WTC11 (cell line): ENCODE measurements around the gene RNF151. TPM values are rescaled to one million over a fixed set of nuclear protein-coding genes. Genes with fewer than 3 reads are reported as not detected.

Source experiments
- ATAC-seq: fragments of 200-7000 bp; cut with Tn5 transposase; 2 replicates; pipeline ENCODE4 v1.10.0; 2021; ENCODE audit warnings: mild to moderate bottlenecking, moderate library complexity
- CTCF ChIA-PET: fragments of 300-600 bp; sonication (Branson Sonifier 250); formaldehyde crosslinking; loops from one replicate; lab custom pipeline; 2021; ENCODE audit warnings: antibody characterized with exemption; lab: Charles Lee
- POLR2A ChIA-PET: fragments of 350-600 bp; sonication (Branson Sonifier 250); formaldehyde crosslinking; loops from one replicate; lab custom pipeline; 2021; ENCODE audit warnings: antibody characterized with exemption; lab: Charles Lee
- DNase-seq: peaks from one replicate; pipeline ENCODE4 v3.0.0; 2021; ENCODE audit warnings: low spot score
- H3K27ac Mint-ChIP-seq: 2 replicates; pipeline ENCODE4 v1.8.0; 2021; ENCODE audit warnings: mixed read lengths
- H3K27me3 Mint-ChIP-seq: 2 replicates; pipeline ENCODE4 v1.8.0; 2021; ENCODE audit warnings: low read depth, mild to moderate bottlenecking, moderate library complexity, mixed read lengths
- H3K36me3 Mint-ChIP-seq: 2 replicates; pipeline ENCODE4 v1.8.0; 2021; ENCODE audit warnings: mixed read lengths
- H3K4me1 Mint-ChIP-seq: 2 replicates; pipeline ENCODE4 v1.8.0; 2022; ENCODE audit warnings: mixed read lengths
- H3K4me3 Mint-ChIP-seq: 2 replicates; pipeline ENCODE4 v1.8.0; 2021; ENCODE audit warnings: mild to moderate bottlenecking, moderate library complexity, mixed read lengths
- H3K9me3 Mint-ChIP-seq: 2 replicates; pipeline ENCODE4 v1.8.0; 2021; ENCODE audit warnings: mixed read lengths
- ATF3 ChIP-seq: sonication (generic); formaldehyde crosslinking; conservative IDR thresholded peaks from 2 replicates; pipeline ENCODE4 v1.8.1; 2022; ENCODE audit warnings: mild to moderate bottlenecking, missing genetic modification reagents
- CREB1 ChIP-seq: sonication (generic); formaldehyde crosslinking; IDR thresholded peaks from 2 replicates; pipeline ENCODE4 v1.8.0; 2023; ENCODE audit warnings: mild to moderate bottlenecking, missing genetic modification reagents
- CTCF ChIP-seq: fragments of 200-600 bp; IDR thresholded peaks from 2 replicates; pipeline ENCODE4 v1.8.0; 2022; ENCODE audit warnings: antibody characterized with exemption
- FOXJ3 ChIP-seq: sonication (generic); formaldehyde crosslinking; IDR thresholded peaks from 2 replicates; pipeline ENCODE4 v1.9.0; 2021; ENCODE audit warnings: missing genetic modification reagents, mild to moderate bottlenecking, borderline replicate concordance
- GABPB1 ChIP-seq: sonication (generic); formaldehyde crosslinking; IDR thresholded peaks from 2 replicates; pipeline ENCODE4 v1.8.1; 2023; ENCODE audit warnings: mild to moderate bottlenecking, missing genetic modification reagents
- GRHL2 ChIP-seq: fragments of 250-450 bp; sonication (Bioruptor Pico); IDR thresholded peaks from 2 replicates; pipeline ENCODE4 v1.8.0; 2022; ENCODE audit warnings: mild to moderate bottlenecking, moderate library complexity; ENCODE audit not compliant: insufficient replicate concordance, severe bottlenecking
- MYBL2 ChIP-seq: sonication (generic); formaldehyde crosslinking; IDR thresholded peaks from 2 replicates; pipeline ENCODE4 v1.8.1; 2023; ENCODE audit warnings: mild to moderate bottlenecking, moderate library complexity, missing genetic modification reagents
- SMAD3 ChIP-seq: sonication (generic); formaldehyde crosslinking; IDR thresholded peaks from 2 replicates; pipeline ENCODE4 v1.8.0; 2022; ENCODE audit warnings: missing genetic modification reagents, mild to moderate bottlenecking, borderline replicate concordance
- SP1 ChIP-seq: sonication (generic); formaldehyde crosslinking; conservative IDR thresholded peaks from 2 replicates; pipeline ENCODE4 v1.8.1; 2022; ENCODE audit warnings: missing genetic modification reagents
- ZBTB21 ChIP-seq: sonication (generic); formaldehyde crosslinking; IDR thresholded peaks from 2 replicates; pipeline ENCODE4 v1.8.1; 2023; ENCODE audit warnings: mild to moderate bottlenecking, missing genetic modification reagents, borderline replicate concordance
- ZBTB43 ChIP-seq: sonication (generic); formaldehyde crosslinking; IDR thresholded peaks from 2 replicates; pipeline ENCODE4 v1.8.1; 2023; ENCODE audit warnings: mild to moderate bottlenecking, missing genetic modification reagents
- ZNF138 ChIP-seq: sonication (generic); formaldehyde crosslinking; conservative IDR thresholded peaks from 2 replicates; pipeline ENCODE4 v1.8.1; 2022; ENCODE audit warnings: mild to moderate bottlenecking, moderate library complexity, missing genetic modification reagents
- ZNF263 ChIP-seq: sonication (generic); formaldehyde crosslinking; IDR thresholded peaks from 2 replicates; pipeline ENCODE4 v1.8.1; 2022; ENCODE audit warnings: low read depth, mild to moderate bottlenecking, moderate library complexity, missing genetic modification reagents
- ZNF317 ChIP-seq: sonication (generic); formaldehyde crosslinking; IDR thresholded peaks from 2 replicates; pipeline ENCODE4 v1.8.1; 2023; ENCODE audit warnings: low read depth, mild to moderate bottlenecking, moderate library complexity, missing genetic modification reagents, borderline replicate concordance
- ZNF425 ChIP-seq: fragments of 250-450 bp; sonication (Bioruptor Pico); conservative IDR thresholded peaks from 2 replicates; pipeline ENCODE4 v1.9.0; 2021; ENCODE audit warnings: mild to moderate bottlenecking
- ZNF671 ChIP-seq: fragments of 250-450 bp; sonication (Bioruptor Pico); IDR thresholded peaks from 2 replicates; pipeline ENCODE4 v1.8.0; 2021; ENCODE audit warnings: mild to moderate bottlenecking
- total RNA-seq: library from RNA; stranded (reverse); gene quantifications from 3 replicates; pipeline ENCODE4 v1.2.3, GENCODE V29; 2021

Gene RNF151
- total RNA-seq, 1 experiment from 2014 or later = 0.31 TPM

GRCh38 chr16:1998852-1999801 lies 32.5 kb downstream of the RNF151 start:
- no peaks in the 10 kb centered on the region for H3K4me1 Mint-ChIP-seq
- ATAC-seq (no peak), DNase-seq (no peak)
- no peak for TF ChIP-seq SP1 (CRISPR knock-in tag)
- no peak for TF ChIP-seq GRHL2 (CRISPR knock-in tag)
- no peak for TF ChIP-seq ATF3 (CRISPR knock-in tag)
- no peak for TF ChIP-seq ZNF317 (CRISPR knock-in tag)
- TF ChIP-seq MYBL2 (CRISPR knock-in tag) = no peak
- no peak for TF ChIP-seq ZNF671
- no peak for TF ChIP-seq CREB1 (CRISPR knock-in tag)
- TF ChIP-seq ZNF425 (CRISPR knock-in tag) = no peak
- POLR2A ChIA-PET = no interaction called here
- H3K27ac Mint-ChIP-seq = no peak overlapping the region
- CTCF ChIA-PET = interaction anchor here (0.5 to 1.1 kb wide), 3 partner anchors 17 to 139 kb away, joined by 3 read pairs; no protein-coding TSS in a partner anchor
- H3K9me3 Mint-ChIP-seq = no peaks in the 10 kb centered on the region
- no peak overlapping the region for H3K4me3 Mint-ChIP-seq
- no peaks in the 10 kb centered on the region for H3K27me3 Mint-ChIP-seq
- peaks cover 24% of the 10 kb centered on the region for H3K36me3 Mint-ChIP-seq

- Mint-ChIP-seq H3K4me3 (no peak overlapping the region), H3K36me3 (peaks cover 24% of the 10 kb centered on the region), H3K4me1 (peaks cover 6% of the 10 kb centered on the region), H3K27me3 (no peaks in the 10 kb centered on the region), H3K9me3 (no peaks in the 10 kb centered on the region), H3K27ac (no peak overlapping the region)
- ATAC-seq (no peak), DNase-seq (no peak)
- POLR2A ChIA-PET = no interaction called here
- TF ChIP-seq SMAD3 (CRISPR knock-in tag) (no peak), ZNF263 (no peak), MYBL2 (CRISPR knock-in tag) (no peak), GABPB1 (no peak), ZBTB43 (no peak), ZBTB21 (no peak), FOXJ3 (CRISPR knock-in tag) (no peak), CTCF (no peak), ZNF138 (no peak)
- CTCF ChIA-PET = interaction anchor here (1.0 to 1.1 kb wide), 3 partner anchors 9 to 28 kb away, joined by 3 read pairs; no protein-coding TSS in a partner anchor
These were observed 33.3 kb downstream of the RNF151 start for GRCh38 chr16:1999866-2000514.
